ENCODE measurements around the gene LEF1.

The LEF1 gene

DNA sequence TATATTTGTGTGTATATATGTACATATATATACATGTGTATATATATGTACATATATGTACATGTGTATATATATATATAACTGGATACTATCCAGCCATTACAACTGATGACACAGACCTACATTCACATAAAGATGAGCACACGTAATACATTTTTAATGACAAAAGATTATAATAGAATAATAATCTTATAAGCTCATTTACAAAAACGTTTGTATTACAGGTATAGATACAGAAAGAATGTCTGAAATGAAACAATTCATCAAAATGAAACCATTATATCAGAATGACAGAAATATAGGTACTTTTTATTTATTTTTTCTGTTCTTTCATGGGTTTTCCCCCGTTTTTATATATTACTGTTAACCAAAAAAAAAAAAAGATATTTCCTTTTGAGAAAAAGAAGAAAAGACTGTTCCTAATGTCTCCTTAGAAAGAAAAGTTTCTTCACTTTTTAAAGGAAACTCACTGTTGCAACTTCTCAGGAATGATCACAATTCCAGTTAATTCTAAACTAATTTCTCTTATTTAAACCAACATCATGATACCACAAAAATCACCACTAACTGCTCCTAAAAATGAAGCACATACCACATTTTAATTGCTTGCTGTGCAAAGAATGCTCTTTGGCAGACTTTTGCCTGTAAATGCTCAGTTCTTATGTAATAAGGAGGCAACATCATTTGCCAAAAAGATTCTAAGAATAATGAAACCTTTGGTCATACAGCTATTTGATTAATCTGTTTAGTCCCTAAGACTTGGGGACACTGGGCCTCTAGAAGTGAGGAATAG, 18.9 kb downstream of the LEF1 start:
- DNase-seq (ENCODE audit: low spot score), result no peak

DNA sequence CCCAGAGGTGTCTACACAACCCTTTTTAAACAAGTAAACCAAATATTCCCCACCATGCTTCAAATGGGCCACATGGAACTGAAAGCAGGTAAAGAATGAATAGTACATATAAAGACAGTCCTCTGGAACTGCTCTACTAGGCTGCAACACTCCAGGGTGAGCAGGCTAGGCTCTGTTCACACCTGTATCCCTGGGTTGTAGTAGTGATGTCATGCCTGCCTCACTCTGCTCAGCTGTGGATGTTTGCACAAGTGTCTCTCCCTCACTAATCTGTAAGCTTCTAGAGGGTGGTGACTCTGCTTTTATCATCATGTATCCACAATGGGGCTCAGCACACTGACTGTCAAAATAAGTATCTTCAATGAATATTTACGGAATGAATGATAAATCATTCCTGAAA, 20.4 kb downstream of the LEF1 start:
- no peak for DNase-seq (ENCODE audit: low spot score)

DNA sequence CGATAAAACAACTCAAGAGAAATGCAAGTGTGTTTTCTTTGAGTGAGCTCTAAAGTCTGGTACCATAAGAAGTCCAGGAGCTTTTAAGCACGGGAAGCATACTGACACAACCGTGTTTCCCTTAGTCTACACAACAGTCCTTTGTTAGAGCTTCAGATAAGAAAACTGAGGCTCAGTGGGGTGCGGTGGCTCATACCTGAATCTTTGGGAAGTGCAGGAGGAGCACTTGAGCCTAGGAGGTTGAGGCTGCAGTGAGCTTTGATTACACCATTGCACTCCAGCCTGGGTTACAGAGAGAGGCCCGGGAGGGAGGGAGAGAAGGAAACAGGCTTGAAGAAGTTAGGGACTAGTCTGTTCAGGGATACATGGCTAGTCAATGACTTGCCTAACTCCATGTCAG, 21.9 kb downstream of the LEF1 start:
- no peak for DNase-seq (ENCODE audit: low spot score)

DNA sequence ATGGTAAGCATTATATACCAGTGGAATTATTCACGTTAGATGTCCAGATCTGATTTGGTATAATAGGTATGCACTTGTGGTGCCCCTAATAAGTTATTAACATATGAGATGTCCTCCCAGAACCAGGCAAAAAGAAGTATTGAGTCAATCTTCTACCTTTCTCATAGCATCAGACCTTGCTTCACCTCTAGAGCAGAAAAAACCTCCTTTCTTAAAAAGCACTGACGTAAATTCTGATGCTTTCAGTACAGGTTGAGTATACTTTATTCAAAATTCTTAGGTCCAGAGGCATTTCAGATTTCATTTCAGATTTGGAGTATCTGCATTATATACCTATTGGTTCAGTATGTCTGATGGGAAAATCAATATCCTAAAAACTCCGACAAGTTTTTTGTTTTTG, 22.4 kb downstream of the LEF1 start:
- no peak for DNase-seq (ENCODE audit: low spot score)

DNA sequence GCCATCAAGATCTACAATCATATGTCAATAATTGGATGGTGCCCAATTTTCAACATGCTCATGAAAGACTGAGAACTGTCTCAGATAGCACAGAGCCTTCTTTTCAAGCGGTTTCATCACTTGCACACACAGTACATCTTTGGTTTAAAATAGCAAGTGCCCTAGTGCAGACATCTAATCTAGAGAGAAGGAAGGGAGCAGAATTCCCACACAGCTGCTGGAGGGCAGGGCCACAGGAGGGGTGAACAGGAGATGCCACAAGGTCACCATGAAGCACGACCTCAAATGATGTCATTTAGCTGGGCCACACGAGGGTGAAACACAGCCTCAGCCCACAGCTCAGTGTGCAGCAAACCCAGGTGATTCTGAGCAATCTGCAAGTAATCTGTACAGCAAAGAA, 24.3 kb downstream of the LEF1 start:
- no peak for DNase-seq (ENCODE audit: low spot score)

DNA sequence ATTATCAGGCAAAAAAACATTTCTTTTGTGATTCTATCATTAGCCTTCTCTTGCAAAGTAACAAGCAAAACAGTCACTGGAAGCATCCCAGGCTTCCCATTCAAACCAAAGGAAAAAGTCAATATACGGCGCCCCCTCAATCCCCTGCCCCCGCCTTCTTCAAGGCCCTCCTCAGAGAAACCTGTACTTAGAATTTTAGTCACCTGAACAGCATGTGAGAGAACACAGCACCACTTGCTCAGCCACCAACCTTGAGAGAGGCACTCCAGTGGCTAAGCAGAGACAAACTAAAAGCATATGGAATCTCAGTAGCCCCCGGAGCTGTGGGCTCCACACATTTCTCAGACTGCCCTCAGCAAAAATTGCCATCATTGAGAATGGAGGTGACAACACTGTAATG, 25.2 kb downstream of the LEF1 start:
- DNase-seq (ENCODE audit: low spot score), result no peak

DNA sequence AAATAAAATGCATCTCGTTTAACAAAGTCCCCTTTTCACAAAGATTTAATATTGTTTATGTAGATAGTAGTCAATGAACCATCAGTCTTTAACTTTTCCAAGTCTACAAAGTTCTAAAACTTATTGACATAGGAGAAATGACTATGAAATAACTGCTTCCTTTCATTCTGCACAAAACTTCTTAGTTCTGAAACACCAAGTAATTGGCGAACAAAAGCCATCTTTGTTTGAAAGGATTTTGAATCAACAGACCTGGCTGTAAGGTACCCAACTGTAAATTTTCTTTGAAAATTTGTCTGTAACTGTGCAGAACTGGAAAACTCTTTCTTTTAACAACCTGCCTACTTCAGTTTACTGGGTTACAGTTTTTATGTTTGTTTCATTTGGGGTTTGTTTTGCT, 25.9 kb downstream of the LEF1 start:
- no peak for DNase-seq (ENCODE audit: low spot score)

DNA sequence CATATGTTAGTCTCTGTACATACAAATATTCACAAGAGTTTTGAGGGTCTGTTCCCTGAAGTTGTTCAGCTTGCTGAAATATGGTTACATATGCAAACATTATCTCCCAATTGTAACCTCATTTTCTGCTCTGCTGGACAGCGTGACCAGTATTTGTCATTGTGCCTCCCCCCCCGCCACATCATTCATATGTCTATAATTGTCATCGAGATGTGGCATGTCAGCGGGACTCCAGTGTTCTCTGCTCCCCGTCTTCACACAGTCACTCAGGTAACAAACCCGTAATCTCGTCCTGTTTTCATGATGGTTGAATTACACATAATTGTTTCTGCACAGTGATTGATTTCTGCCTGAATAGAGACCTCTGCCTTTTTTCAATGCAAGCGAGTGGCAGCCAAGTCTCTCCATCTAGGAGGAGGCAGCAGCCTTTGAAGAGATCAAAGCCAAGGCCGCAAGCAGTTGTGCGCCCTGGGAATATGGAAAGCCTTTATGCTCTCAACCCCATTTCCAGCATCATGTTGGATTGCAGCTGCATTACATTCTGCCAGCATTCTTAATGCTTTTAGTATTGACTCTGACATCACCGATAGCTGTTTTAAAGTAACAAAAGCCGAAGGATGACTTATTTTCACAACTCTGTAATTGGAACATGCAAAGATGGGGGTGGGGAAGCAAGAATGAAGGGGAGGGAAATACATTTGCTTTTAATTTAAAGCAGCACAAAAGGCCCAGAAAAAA, 27.4 kb downstream of the LEF1 start:
- peak; percentile 44 for DNase-seq (ENCODE audit: low spot score)

DNA sequence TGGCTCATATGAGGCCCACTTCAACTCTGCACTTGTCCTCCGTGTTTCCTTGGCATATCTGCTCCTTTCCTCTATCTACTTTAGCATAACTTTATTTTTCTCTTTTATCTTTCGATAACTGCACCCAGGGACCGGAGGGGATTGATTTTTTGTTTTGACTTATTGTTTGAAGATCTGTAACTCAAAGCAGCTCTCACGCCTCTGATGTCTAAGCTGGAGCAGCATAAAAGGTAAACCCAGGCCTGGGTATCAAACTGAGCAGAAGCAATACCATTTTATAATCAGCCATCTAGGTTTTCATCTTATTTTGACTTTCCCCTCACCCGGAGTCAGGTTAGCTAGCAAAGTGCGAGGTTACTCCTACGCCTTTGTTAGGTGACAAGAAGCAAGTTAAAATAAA, 28.4 kb downstream of the LEF1 start:
- no peak for DNase-seq (ENCODE audit: low spot score)

DNA sequence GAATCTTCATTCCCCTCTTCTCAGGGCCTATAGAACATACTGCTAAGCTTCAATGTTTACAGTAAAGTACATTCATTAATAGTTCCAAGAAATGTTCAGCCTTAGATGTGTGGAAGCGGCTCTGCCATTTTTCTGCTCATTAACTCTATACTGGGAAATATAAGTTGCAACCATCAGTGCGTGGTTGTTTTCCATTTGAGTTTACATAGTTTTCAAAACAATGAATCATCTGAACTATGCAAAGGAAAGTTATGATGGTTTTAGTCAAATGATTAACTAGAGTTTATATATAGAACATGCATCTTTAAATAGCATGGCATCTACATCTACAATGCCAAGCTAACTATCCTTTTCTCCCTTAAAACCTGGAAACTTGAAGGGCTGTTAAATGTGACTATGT, 29.6 kb downstream of the LEF1 start:
- DNase-seq (ENCODE audit: low spot score), result no peak

DNA sequence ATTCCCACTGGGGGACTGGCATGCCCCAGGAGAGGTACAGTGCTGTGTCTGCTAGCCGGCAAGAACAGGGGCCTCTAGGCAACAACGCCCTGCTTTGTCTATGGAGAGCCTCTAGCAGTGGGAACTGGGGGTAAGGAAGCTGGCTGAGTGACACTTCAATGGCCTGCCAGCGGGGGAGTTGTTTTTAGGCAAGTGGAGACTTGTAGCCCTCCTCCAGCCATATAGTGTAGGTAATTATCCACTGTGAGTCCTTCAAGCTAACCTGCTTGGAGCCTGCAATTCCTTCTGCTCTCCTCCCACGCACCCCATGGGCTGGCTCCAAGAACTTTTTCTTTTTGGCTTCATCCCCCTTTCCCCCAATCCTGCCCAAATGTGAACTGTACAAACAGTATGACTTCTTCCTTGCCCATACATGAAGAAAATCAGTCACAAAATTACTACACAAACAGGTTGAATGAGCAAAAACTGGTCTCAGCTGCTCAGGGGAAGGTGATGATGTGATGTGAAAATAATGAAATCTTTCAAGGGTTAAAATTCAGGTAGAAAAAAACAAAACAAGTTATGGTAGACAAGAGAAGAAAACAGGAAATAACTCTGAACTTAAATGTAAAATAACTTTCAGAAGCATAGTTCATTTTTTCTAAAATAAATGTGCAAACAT, 33.1 kb downstream of the LEF1 start:
- DNase-seq (ENCODE audit: low spot score), result no peak

DNA sequence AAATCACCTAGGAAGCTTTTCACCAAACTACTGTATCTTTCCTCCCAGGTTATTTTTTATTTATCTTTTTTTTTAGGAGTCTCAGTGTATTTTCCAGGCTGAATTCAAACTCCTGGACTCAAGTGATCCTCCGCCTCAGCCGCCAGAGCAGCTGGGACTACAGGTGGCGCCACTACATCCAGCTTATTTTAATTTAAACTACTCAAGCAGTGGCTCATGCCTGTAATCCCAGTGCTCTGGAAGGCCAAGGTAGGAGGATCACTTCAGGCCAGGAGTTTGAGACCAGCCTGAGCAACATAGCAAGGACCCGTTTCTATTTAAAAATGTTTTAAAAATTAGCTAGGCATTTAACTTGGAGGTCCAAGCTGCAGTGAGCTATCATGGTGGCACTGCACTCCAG, 37.8 kb downstream of the LEF1 start:
- no peak for DNase-seq (ENCODE audit: low spot score)

DNA sequence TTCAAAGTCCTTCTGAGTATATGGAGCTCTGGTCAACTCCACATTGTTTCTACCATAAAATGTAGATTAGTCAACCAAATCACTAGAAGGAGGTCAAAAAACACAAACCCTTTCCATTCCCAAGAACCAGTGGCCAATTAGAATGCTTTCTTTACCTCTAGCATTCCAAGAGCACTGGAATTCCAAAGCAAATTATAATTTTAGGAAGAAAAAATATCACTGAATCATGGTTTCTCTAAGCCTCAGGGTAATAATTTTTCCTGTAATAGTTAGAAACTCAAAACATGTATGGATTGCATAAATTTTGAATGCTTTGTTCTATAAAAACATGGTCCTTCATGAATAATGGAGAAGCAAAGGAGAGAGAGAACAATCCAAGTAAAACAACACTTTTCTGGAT, 39.5 kb downstream of the LEF1 start:
- no peak for DNase-seq (ENCODE audit: low spot score)

DNA sequence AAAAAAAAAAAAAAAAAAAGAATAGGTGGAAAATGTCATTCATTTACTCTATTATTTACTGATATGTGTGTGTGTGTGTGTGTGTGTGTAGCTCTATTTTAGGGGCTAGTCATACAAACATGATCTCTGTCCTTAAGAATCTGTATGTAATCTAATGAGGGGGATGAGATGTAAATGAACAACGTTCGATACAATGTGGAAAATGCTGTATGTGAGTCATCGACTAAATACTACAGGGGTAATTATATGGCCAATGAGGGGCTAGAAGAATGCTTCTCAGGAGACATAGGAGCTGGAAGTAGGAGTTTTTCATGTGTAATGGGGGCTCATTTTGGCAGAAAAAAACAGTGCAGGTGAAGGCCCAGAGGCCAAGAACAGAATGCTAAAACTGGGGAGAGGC, 41.9 kb downstream of the LEF1 start:
- no peak for DNase-seq (ENCODE audit: low spot score)

DNA sequence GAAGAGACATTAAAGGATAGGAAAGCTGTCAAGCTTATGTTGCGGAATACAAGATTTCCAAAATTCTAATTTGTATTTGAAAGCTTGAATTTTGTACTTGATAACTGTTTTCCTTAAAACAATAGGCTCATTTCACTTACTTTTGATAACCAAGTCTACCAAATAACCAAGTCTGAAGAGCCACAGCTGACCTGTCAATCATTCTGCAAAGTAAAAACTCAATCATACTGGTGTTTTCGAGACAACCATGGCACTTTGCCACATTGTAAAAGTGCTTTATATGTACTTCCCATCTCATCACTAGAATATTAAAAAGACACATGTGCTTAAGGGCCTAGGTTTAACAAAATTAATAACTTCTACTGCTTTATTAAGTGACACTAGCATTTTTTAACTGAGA, 47.9 kb downstream of the LEF1 start:
- DNase-seq (ENCODE audit: low spot score), result no peak

DNA sequence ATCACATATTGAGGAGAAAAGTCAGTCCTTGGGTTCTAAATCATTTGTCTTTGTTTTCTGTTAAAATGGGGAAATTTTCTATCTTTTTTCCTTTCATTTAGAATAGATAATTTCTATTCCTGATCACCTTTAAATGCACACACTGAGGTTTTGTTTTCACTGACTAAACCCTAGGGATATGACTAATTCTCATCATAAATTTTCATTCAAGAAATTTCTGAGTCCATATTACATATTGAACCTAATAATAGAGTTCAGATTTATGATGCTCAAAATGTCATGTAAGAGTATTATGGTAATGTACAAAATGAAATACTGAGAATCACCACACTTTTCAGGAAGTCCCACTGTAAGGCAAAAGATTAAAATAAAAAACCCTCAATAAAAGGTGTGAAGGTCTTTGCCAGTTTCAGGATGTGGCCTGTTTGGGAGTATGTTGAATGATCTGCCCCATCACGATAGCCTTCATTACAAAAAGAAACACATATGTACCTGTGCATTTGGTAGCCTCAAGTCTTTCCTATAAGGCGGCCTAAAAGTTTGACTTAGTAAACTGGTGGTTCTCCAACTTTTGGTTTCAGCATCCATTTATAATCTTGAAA, 49.4 kb downstream of the LEF1 start:
- no peak for DNase-seq (ENCODE audit: low spot score)

DNA sequence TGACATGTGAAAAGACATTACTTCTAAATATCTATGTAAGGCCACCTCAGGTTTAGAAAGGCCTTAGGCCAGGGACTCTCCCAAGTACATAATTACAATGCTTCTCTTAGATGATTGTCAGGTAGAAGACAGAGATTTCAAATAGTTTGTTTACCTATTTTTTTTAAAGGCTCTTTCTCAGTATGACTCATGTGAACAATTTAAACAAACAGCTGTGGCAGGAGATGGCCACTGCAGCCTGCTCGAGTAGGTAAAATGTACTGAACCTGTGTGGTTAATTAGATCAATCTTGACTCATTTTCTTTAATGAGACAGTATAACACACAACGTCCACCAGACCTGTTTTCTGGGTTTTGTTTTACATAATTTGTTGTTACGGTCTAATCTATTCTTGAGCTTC, 50.2 kb downstream of the LEF1 start:
- DNase-seq (ENCODE audit: low spot score), result peak; percentile 8

DNA sequence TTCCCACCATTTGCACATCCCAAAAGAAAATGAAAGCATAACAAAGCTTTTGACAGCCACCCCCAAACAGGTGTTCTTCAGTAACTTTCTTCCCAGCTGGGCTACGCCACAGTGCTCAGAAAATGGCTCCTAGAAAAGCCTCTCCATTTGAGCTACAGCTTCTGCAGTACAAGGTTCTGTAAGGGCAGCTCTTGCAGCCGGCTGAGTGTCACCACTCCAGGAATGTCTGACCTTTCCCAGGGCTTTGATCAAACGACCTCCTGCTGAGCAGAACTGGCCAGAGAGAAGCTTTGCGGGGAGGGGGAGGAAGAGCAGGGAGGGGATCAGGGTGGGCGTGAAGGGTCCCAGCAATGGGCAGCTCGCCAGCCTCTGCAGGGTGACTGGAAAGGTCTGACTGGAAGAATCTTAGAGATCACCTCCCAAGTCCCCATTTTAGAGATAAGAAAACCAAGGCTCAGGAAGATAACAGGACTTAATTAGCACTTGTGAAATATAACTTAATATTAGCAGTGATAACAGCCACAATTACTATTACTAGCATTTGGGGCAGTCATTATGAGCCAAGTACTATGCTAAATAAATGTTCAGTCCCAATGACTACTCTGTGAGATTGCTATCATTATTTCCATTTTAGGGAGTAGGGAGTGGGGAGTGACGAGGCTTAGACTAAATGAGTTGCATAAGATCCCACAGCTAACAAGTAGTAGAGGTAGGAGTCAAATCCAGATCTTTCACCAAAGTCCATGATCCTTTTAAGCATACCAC, 51.1 kb downstream of the LEF1 start:
- DNase-seq (ENCODE audit: low spot score), result no peak

DNA sequence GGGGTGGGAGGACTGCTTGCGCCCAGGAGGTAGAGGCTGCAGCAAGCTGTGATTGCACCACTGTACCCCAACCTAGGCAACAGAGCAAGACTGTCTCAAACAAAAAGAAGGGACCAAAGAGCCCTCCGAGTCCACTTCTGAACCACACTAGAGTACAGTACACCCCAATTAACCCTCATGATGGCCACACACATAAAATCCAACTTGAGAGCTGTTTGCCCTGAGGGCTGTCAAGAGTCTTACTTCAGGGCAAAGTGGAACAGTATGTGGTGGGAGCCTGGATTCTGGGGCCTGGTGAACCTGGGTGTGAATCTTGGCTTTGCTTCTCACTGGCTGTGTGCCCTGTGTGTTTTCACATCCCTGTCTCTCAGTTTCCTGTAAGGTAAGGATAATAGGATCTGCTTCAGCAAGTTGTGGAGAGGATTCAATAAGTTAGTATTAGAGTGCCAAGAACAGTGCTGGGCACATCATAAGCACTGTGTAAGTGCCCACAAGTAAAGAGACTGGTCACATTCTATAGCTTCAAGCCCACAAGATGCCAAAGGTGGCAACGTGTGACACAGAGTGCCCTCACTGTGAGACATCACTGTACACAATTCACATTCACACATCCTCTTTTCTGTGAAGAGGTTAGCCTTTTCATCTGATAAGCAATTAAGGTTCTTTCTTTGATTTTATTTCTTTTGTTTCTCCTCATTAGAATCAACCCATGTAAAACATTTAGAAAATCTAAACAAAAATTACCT, 52.1 kb downstream of the LEF1 start:
- no peak for DNase-seq (ENCODE audit: low spot score)

DNA sequence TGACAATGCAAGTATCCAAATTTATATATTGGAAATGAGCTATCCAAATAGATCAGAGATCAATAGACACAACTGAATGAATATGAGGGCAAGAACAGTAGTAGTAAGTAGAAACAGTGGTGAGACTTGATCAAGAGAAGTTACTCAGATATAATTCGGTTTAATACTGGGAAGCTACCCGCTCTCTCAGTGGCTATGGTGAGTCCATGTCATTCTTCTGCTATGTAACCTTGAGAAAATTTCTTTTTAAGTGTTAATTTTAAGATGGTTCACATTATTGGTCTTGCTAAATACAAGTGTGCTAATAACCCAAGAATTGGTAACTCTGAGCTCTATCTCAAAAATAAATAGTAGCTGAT, 53.6 kb downstream of the LEF1 start:
- no peak for DNase-seq (ENCODE audit: low spot score)

DNA sequence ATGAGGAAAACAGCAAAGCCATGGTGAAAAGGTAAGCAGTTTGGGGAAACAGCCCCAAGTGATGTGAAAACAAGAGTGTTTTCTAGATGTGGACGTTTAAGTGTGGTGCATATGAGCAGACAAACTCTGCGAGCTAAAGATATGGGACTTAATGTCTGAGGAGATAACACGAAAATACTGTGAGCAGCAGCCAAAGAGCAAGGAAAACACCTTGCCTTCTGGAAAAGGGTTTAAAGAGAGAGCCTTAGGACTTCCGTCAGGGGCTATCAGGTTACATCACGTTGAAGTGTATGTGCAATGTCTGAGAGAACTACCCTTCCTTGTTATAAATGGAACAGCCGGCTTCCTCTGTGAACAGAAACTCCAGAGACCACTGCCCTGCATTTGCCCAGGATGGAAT, 54.2 kb downstream of the LEF1 start:
- peak; percentile 42 for DNase-seq (ENCODE audit: low spot score)
